Fibroblast of peridontal ligament (primary cell): ENCODE measurements around the gene PTPN14.
"Not testable (repeated sequence)": the region's sequence is repeated elsewhere in the genome, so short reads cannot be mapped to it uniquely, and the experiment has no call there.

Experiments
- DNase-seq: peaks from one replicate; pipeline ENCODE4 v3.0.0-alpha.2; 2010; ENCODE audit errors: extremely low read depth

Gene PTPN14

GRCh38 chr1:214510914-214511638 lies 40.3 kb downstream of the PTPN14 start:
- no peak for DNase-seq

GRCh38 chr1:214510477-214510876 lies 40.9 kb downstream of the PTPN14 start:
- DNase-seq = no peak

GRCh38 chr1:214509622-214510021 lies 41.8 kb downstream of the PTPN14 start:
- not testable (repeated sequence) for DNase-seq

- DNase-seq = no peak
Measured at GRCh38 chr1:214506972-214507431, 44.4 kb downstream of the PTPN14 start.

GRCh38 chr1:214505134-214505533 lies 46.3 kb downstream of the PTPN14 start:
- no peak for DNase-seq

GRCh38 chr1:214504330-214504729 lies 47.1 kb downstream of the PTPN14 start:
- DNase-seq = no peak

- no peak for DNase-seq
Measured at GRCh38 chr1:214503553-214503952, 47.8 kb downstream of the PTPN14 start.

GRCh38 chr1:214500340-214501055 lies 50.9 kb downstream of the PTPN14 start:
- DNase-seq = peak; percentile 34

GRCh38 chr1:214499732-214500131 lies 51.7 kb downstream of the PTPN14 start:
- DNase-seq = no peak

GRCh38 chr1:214498021-214498420 lies 53.4 kb downstream of the PTPN14 start:
- no peak for DNase-seq

- DNase-seq = no peak
Measured at GRCh38 chr1:214496126-214496525, 55.3 kb downstream of the PTPN14 start.

GRCh38 chr1:214494706-214495105 lies 56.7 kb downstream of the PTPN14 start:
- no peak for DNase-seq

- DNase-seq = not testable (repeated sequence)
Measured at GRCh38 chr1:214494179-214494578, 57.2 kb downstream of the PTPN14 start.

- DNase-seq = peak; percentile 35
Measured at GRCh38 chr1:214493126-214493796, 58.1 kb downstream of the PTPN14 start.

- DNase-seq = no peak
Measured at GRCh38 chr1:214492401-214493075, 58.9 kb downstream of the PTPN14 start.

- DNase-seq = no peak
Measured at GRCh38 chr1:214491468-214492146, 59.8 kb downstream of the PTPN14 start.

GRCh38 chr1:214485151-214485550 lies 66.3 kb downstream of the PTPN14 start:
- no peak for DNase-seq

- not testable (repeated sequence) for DNase-seq
Measured at GRCh38 chr1:214483180-214483579, 68.2 kb downstream of the PTPN14 start.

- not testable (repeated sequence) for DNase-seq
Measured at GRCh38 chr1:214481983-214482634, 69.3 kb downstream of the PTPN14 start.

- DNase-seq = peak; percentile 95
Measured at GRCh38 chr1:214476986-214477870, 74.2 kb downstream of the PTPN14 start.
